WTC11 (cell line): ENCODE results near the gene TTC39A.
A peak's percentile ranks its signal among the peaks of the same experiment; 100 is the strongest.

Source experiments
- ATF3 ChIP-seq: sonication (generic); formaldehyde crosslinking; conservative IDR thresholded peaks from 2 replicates; pipeline ENCODE4 v1.8.1; 2022; ENCODE audit warnings: mild to moderate bottlenecking, missing genetic modification reagents
- ESRRA ChIP-seq: sonication (generic); formaldehyde crosslinking; IDR thresholded peaks from 2 replicates; pipeline ENCODE4 v1.8.1; 2022; ENCODE audit warnings: mild to moderate bottlenecking, missing genetic modification reagents, borderline replicate concordance
- NR2C2 ChIP-seq: sonication (generic); formaldehyde crosslinking; IDR thresholded peaks from 2 replicates; pipeline ENCODE4 v1.8.0; 2022; ENCODE audit warnings: mild to moderate bottlenecking, missing genetic modification reagents
- RELA ChIP-seq: sonication (generic); formaldehyde crosslinking; IDR thresholded peaks from 2 replicates; pipeline ENCODE4 v1.8.1; 2022; ENCODE audit warnings: missing genetic modification reagents, mild to moderate bottlenecking, borderline replicate concordance
- SMAD4 ChIP-seq: sonication (generic); formaldehyde crosslinking; IDR thresholded peaks from 2 replicates; pipeline ENCODE4 v1.8.0; 2022; ENCODE audit warnings: mild to moderate bottlenecking, missing genetic modification reagents
- ZNF121 ChIP-seq: sonication (generic); formaldehyde crosslinking; IDR thresholded peaks from 2 replicates; pipeline ENCODE4 v1.8.0; 2023; ENCODE audit warnings: missing genetic modification reagents
- TF ChIP-seq, protein P1 (sequence below): sonication (generic); formaldehyde crosslinking; IDR thresholded peaks from 2 replicates; pipeline ENCODE4 v1.8.0; 2022; ENCODE audit warnings: mild to moderate bottlenecking, missing genetic modification reagents
- TF ChIP-seq, protein P2 (sequence below): fragments of 200-600 bp; IDR thresholded peaks from 2 replicates; pipeline ENCODE4 v1.8.0; 2022; ENCODE audit warnings: antibody characterized with exemption

DNA sequence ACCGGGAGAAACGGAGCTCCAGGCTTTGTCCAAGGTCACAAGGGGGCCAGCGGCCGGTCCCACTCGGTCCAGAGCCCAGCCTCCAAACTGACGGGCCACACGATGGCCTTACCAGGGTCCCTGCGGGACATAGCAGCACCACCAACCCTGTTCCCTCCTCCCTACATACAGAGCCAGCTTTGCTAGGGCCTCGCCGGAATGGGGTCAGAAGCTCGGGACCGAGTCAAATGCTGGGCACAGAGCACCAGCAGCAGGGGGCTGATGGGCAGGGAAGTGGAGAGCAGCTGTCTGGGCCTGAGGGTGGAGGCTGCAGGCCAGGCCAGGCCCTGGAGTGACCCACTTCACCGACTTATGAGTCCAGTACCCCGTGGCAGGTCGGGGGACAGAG is 14.9 kb upstream of the TTC39A start:
- TF ChIP-seq, protein P1, sequence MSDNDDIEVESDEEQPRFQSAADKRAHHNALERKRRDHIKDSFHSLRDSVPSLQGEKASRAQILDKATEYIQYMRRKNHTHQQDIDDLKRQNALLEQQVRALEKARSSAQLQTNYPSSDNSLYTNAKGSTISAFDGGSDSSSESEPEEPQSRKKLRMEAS (CRISPR knock-in tag), result no peak
- TF ChIP-seq, protein P2, sequence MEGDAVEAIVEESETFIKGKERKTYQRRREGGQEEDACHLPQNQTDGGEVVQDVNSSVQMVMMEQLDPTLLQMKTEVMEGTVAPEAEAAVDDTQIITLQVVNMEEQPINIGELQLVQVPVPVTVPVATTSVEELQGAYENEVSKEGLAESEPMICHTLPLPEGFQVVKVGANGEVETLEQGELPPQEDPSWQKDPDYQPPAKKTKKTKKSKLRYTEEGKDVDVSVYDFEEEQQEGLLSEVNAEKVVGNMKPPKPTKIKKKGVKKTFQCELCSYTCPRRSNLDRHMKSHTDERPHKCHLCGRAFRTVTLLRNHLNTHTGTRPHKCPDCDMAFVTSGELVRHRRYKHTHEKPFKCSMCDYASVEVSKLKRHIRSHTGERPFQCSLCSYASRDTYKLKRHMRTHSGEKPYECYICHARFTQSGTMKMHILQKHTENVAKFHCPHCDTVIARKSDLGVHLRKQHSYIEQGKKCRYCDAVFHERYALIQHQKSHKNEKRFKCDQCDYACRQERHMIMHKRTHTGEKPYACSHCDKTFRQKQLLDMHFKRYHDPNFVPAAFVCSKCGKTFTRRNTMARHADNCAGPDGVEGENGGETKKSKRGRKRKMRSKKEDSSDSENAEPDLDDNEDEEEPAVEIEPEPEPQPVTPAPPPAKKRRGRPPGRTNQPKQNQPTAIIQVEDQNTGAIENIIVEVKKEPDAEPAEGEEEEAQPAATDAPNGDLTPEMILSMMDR, result no peak
- TF ChIP-seq ESRRA (CRISPR knock-in tag) (no peak), ZNF121 (CRISPR knock-in tag) (peak; percentile 90), SMAD4 (CRISPR knock-in tag) (no peak), NR2C2 (no peak), RELA (CRISPR knock-in tag) (no peak), ATF3 (CRISPR knock-in tag) (no peak)
